Measurements from ENCODE around the gene SLC25A19. TPM values are rescaled to one million over a fixed set of nuclear protein-coding genes. Genes with fewer than 3 reads are reported as not detected.

Gene SLC25A19
- total RNA-seq, 4 donors from 2014 or later: 4.7 to 59.9 (median 10.1) TPM

GRCh38 chr17:75271233-75271954, 17.8 kb downstream of the SLC25A19 start:
- Histone ChIP-seq H3K27me3 (no peaks in the 10 kb centered on the region), H3K27ac (peak overlapping the region; percentile 79 to 94), H3K9me3 (no peaks in the 10 kb centered on the region), H3K36me3 (no peaks in the 10 kb centered on the region), H3K4me1 (peaks cover 0 to 11% of the 10 kb centered on the region in 2 donors), H3K4me3 (peak overlapping the region; percentile 52 to 96)
- peak; percentile 62 to 81 for DNase-seq
- intact Hi-C loops (cut with DNase I; ENCODE audit: low total_unique reads): no loop called here
- TF ChIP-seq CTCF (IDR thresholded peaks at IDR 0.05) (peak; percentile 34 to 99 (median 94)), POLR2A (IDR thresholded peaks at IDR 0.05) (peak in 1 of 2 donors; percentile 42)

- intact Hi-C loops (cut with DNase I; ENCODE audit: low total_unique reads): no loop called here
- no peaks in the 10 kb centered on the region for H3K9me3 ChIP-seq
- H3K27ac ChIP-seq: peak within 1 kb of the TSS; percentile 94 to 98
- H3K27me3 ChIP-seq: no peaks in the 10 kb centered on the region
- H3K36me3 ChIP-seq: no peaks in the 10 kb centered on the region
- TF ChIP-seq CTCF (IDR thresholded peaks at IDR 0.05) (no peak), POLR2A (IDR thresholded peaks at IDR 0.05) (peak; percentile 11 to 76)
- H3K4me3 ChIP-seq: peak within 1 kb of the TSS; percentile 86 to 96
- DNase-seq: no peak
- peaks cover 0 to 11% of the 10 kb centered on the region in 2 donors for H3K4me1 ChIP-seq
Observed at GRCh38 chr17:75270966-75271232, 18.3 kb downstream of the SLC25A19 start, which contains the start of gene MIF4GD. Gene MIF4GD (minus strand): TSS chr17:75271231. CDS start chr17:75270195, 1,036 bp downstream.

- Histone ChIP-seq H3K4me3 (peak overlapping the region; percentile 86 to 96), H3K36me3 (no peaks in the 10 kb centered on the region), H3K4me1 (peaks cover 0 to 11% of the 10 kb centered on the region in 2 donors), H3K27ac (peak overlapping the region; percentile 94 to 98), H3K27me3 (no peaks in the 10 kb centered on the region), H3K9me3 (no peaks in the 10 kb centered on the region)
- peak; percentile 60 to 65 for DNase-seq
- intact Hi-C loops (cut with DNase I; ENCODE audit: low total_unique reads): no loop called here
- TF ChIP-seq POLR2A (IDR thresholded peaks at IDR 0.05): no peak
- TF ChIP-seq CTCF (IDR thresholded peaks at IDR 0.05): peak in 3 of 4 experiments; percentile 15 to 36 (median 22)
Observed at GRCh38 chr17:75270218-75270965, 18.8 kb downstream of the SLC25A19 start.

GRCh38 chr17:75269844-75270217, 19.4 kb downstream of the SLC25A19 start:
- H3K27me3 ChIP-seq: no peaks in the 10 kb centered on the region
- H3K27ac ChIP-seq: peak overlapping the region; percentile 94 to 98
- DNase-seq: no peak
- H3K4me1 ChIP-seq: peaks cover 0 to 11% of the 10 kb centered on the region in 2 donors
- H3K4me3 ChIP-seq: peak overlapping the region; percentile 86 to 96
- TF ChIP-seq CTCF (IDR thresholded peaks at IDR 0.05) (no peak), POLR2A (IDR thresholded peaks at IDR 0.05) (no peak)
- intact Hi-C loops (cut with DNase I; ENCODE audit: low total_unique reads): no loop called here
- H3K9me3 ChIP-seq: no peaks in the 10 kb centered on the region
- H3K36me3 ChIP-seq: no peaks in the 10 kb centered on the region

All from uterus (tissue), 4 donors.